ENCODE measurements around the gene HS3ST4.
"Not testable (repeated sequence)": the region's sequence is repeated elsewhere in the genome, so short reads cannot be mapped to it uniquely, and the experiment has no call there.

HS3ST4 gene

GRCh38 chr16:25735645-25736044 lies 43.9 kb downstream of the HS3ST4 start:
- H3K4me3 ChIP-seq (ENCODE audit: low read length), result no peak overlapping the region
- H3K4me1 ChIP-seq (ENCODE audit: insufficient read depth, low read length), result no peaks in the 10 kb centered on the region
- H3K9me3 ChIP-seq (ENCODE audit: insufficient read depth, low read depth, low read length), result no peaks in the 10 kb centered on the region
- no peak overlapping the region for H3K9ac ChIP-seq (ENCODE audit: low read depth, low read length)
- no peak overlapping the region for H3K27ac ChIP-seq (ENCODE audit: low read length)
- H3K36me3 ChIP-seq (ENCODE audit: insufficient read depth, low read depth, low read length), result no peaks in the 10 kb centered on the region
- H3K27me3 ChIP-seq (ENCODE audit: insufficient read depth, low read length), result no peaks in the 10 kb centered on the region

GRCh38 chr16:25747160-25747758 lies 55.5 kb downstream of the HS3ST4 start:
- no peaks in the 10 kb centered on the region for H3K4me1 ChIP-seq (ENCODE audit: insufficient read depth, low read length)
- H3K27ac ChIP-seq (ENCODE audit: low read length), result no peak overlapping the region
- no peak overlapping the region for H3K4me3 ChIP-seq (ENCODE audit: low read length)
- no peaks in the 10 kb centered on the region for H3K9me3 ChIP-seq (ENCODE audit: insufficient read depth, low read depth, low read length)
- H3K27me3 ChIP-seq (ENCODE audit: insufficient read depth, low read length), result no peaks in the 10 kb centered on the region
- no peak overlapping the region for H3K9ac ChIP-seq (ENCODE audit: low read depth, low read length)
- H3K36me3 ChIP-seq (ENCODE audit: insufficient read depth, low read depth, low read length), result no peaks in the 10 kb centered on the region

DNA sequence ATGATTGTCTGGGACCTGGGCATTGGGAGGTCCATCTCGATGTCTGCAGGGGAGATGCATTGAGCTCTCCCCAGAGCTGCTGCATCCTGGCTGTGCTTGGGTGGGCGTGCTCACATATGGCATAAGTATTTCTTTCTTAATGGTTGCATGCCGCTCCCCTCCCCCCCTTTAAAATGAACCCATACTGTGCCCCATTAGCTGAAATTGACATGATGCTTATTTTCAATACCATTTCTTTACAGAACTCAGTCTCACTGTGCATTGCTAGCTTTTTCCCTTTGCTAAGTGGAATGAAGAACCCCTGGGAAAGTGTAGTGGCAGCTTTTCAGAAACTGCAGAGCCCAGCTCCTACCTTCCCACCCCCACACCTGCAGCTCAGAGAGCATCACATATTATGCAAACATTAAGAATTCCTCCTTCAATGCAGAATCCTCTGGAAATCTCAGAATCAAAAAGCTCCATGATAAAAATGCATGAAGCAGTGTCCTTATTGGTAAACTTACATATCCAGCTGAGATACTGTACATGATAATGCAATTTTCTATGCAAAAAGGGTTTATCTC lies 56.4 kb downstream of the HS3ST4 start:
- Histone ChIP-seq H3K27me3 (ENCODE audit: insufficient read depth, low read length) (no peaks in the 10 kb centered on the region), H3K4me3 (ENCODE audit: low read length) (no peak overlapping the region), H3K36me3 (ENCODE audit: insufficient read depth, low read depth, low read length) (no peaks in the 10 kb centered on the region), H3K9ac (ENCODE audit: low read depth, low read length) (no peak overlapping the region), H3K4me1 (ENCODE audit: insufficient read depth, low read length) (no peaks in the 10 kb centered on the region), H3K27ac (ENCODE audit: low read length) (no peak overlapping the region), H3K9me3 (ENCODE audit: insufficient read depth, low read depth, low read length) (no peaks in the 10 kb centered on the region)

DNA sequence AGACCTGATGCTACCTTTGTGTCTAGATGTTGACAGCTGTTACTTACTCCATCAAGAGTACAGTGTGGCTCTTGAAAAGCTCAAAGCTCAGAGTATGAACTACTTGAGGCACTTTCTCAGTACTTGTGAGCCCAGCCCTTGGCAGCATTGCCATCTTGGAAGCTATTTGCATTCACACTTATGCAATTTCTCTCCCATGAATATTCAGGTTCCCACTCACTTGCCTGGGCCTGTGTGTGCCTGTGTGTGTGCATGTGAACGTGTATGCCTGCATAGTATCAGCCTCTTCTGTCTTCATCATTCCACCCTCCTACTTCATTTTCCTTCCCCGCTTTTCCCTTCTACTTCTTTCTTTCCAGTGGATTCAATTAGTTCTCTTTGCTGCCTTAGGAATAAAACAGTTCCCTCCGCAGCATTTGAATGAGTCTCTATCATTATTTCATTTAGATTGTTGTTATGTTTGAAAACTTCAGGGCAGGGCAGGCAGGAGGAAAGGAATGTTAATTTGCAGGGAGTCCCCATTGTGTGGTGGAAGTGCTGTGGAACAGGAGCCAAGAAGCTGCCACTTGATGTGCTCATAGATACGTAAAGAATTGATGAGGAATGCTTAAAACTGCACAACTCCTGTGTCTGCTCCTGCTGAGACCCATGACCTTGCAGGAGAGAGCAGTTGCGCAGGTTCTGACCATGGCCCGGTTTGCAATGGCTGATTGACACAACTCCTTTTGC lies 58.9 kb downstream of the HS3ST4 start:
- no peaks in the 10 kb centered on the region for H3K9me3 ChIP-seq (ENCODE audit: insufficient read depth, low read depth, low read length)
- H3K27ac ChIP-seq (ENCODE audit: low read length), result no peak overlapping the region
- H3K9ac ChIP-seq (ENCODE audit: low read depth, low read length), result no peak overlapping the region
- no peaks in the 10 kb centered on the region for H3K36me3 ChIP-seq (ENCODE audit: insufficient read depth, low read depth, low read length)
- no peak overlapping the region for H3K4me3 ChIP-seq (ENCODE audit: low read length)
- H3K4me1 ChIP-seq (ENCODE audit: insufficient read depth, low read length), result no peaks in the 10 kb centered on the region
- no peaks in the 10 kb centered on the region for H3K27me3 ChIP-seq (ENCODE audit: insufficient read depth, low read length)

DNA sequence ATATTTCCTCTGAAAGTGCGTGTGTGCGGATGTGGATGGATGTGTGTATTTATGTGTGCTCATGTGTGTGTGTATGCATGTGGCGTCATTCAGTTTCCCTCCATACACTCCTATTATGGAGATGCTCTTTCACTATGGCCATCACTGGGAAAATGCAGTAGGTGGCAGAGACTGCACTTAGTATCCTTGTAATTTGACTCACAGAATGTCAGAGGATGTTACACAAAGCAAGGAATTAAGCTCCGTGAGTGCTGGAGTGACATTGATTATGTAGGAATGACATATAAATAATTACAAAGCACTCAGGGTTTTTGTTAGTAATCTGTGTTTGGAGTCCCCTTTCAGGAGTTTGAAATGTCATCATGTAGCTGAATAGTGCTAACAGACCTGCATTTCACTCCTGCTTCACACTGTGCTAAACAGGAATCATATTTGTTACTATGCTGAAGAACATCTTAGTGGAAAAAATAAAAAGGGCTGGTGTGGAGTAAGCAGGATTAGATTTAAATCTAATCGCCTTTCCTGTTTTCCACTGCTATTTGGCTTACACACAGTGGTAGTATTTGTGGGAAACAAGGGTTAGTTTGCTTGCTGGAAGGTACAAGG lies 59.6 kb downstream of the HS3ST4 start:
- Histone ChIP-seq H3K27me3 (ENCODE audit: insufficient read depth, low read length) (no peaks in the 10 kb centered on the region), H3K4me1 (ENCODE audit: insufficient read depth, low read length) (no peaks in the 10 kb centered on the region), H3K9ac (ENCODE audit: low read depth, low read length) (no peak overlapping the region)

DNA sequence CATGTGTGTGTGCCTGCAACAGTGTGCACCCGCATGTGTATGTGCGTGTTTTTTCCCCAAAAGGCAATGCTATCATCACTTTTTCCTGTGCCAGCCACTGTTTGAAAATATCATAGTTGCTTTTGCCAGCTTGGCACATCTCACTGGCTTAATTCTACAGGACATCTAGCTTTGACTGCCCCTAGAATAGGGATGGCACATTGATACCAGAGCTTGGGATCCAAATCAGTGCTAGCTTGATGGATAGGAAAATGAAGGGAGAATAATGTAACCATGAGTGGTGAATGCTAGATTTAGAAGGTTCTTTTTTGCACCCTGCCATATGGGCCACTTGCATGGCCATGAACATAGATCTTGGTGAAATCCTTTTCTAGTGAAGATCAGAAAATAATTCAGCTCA lies 72.7 kb downstream of the HS3ST4 start:
- Histone ChIP-seq H3K9me3 (ENCODE audit: insufficient read depth, low read depth, low read length) (no peaks in the 10 kb centered on the region), H3K4me3 (ENCODE audit: low read length) (no peak overlapping the region), H3K9ac (ENCODE audit: low read depth, low read length) (no peak overlapping the region), H3K36me3 (ENCODE audit: insufficient read depth, low read depth, low read length) (no peaks in the 10 kb centered on the region), H3K27me3 (ENCODE audit: insufficient read depth, low read length) (no peaks in the 10 kb centered on the region), H3K4me1 (ENCODE audit: insufficient read depth, low read length) (no peaks in the 10 kb centered on the region; the same call in 1 of the 2 replicates), H3K27ac (ENCODE audit: low read length) (no peak overlapping the region)

More for the DNA sequence above, 59.6 kb downstream of the HS3ST4 start:
- Histone ChIP-seq H3K36me3 (ENCODE audit: insufficient read depth, low read depth, low read length) (no peaks in the 10 kb centered on the region), H3K9me3 (ENCODE audit: insufficient read depth, low read depth, low read length) (no peaks in the 10 kb centered on the region), H3K4me3 (ENCODE audit: low read length) (no peak overlapping the region), H3K27ac (ENCODE audit: low read length) (no peak overlapping the region)

DNA sequence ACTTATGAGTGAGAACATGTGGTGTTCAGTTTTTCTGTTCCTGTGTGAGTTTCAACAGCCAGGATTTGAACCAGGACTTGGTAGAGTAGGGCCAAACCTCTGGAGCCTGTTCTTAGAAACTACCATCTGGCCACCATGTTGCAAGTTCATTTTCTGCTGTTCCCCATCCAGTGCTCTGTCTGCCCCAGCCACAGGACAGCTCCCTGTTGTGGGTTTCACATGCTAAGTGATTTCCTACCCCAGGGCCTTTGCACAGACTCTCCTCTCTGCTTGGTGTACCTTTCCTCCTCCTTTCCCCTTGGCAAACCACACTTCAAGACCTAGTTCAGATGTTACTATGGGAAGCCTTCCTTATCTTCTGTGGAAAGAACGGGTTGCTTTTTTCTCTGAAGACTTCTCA lies 79.5 kb downstream of the HS3ST4 start:
- no peak overlapping the region for H3K9ac ChIP-seq (ENCODE audit: low read depth, low read length)
- H3K9me3 ChIP-seq (ENCODE audit: insufficient read depth, low read depth, low read length), result no peaks in the 10 kb centered on the region
- no peaks in the 10 kb centered on the region; the same call in 1 of the 2 replicates for H3K4me1 ChIP-seq (ENCODE audit: insufficient read depth, low read length)
- H3K36me3 ChIP-seq (ENCODE audit: insufficient read depth, low read depth, low read length), result no peaks in the 10 kb centered on the region
- H3K27me3 ChIP-seq (ENCODE audit: insufficient read depth, low read length), result no peaks in the 10 kb centered on the region
- H3K4me3 ChIP-seq (ENCODE audit: low read length), result no peak overlapping the region
- H3K27ac ChIP-seq (ENCODE audit: low read length), result no peak overlapping the region

GRCh38 chr16:25771812-25772568 lies 80.2 kb downstream of the HS3ST4 start:
- Histone ChIP-seq H3K9me3 (ENCODE audit: insufficient read depth, low read depth, low read length) (no peaks in the 10 kb centered on the region), H3K27ac (ENCODE audit: low read length) (no peak overlapping the region), H3K9ac (ENCODE audit: low read depth, low read length) (no peak overlapping the region), H3K4me3 (ENCODE audit: low read length) (no peak overlapping the region), H3K4me1 (ENCODE audit: insufficient read depth, low read length) (no peaks in the 10 kb centered on the region; the same call in 1 of the 2 replicates), H3K36me3 (ENCODE audit: insufficient read depth, low read depth, low read length) (no peaks in the 10 kb centered on the region), H3K27me3 (ENCODE audit: insufficient read depth, low read length) (no peaks in the 10 kb centered on the region)

DNA sequence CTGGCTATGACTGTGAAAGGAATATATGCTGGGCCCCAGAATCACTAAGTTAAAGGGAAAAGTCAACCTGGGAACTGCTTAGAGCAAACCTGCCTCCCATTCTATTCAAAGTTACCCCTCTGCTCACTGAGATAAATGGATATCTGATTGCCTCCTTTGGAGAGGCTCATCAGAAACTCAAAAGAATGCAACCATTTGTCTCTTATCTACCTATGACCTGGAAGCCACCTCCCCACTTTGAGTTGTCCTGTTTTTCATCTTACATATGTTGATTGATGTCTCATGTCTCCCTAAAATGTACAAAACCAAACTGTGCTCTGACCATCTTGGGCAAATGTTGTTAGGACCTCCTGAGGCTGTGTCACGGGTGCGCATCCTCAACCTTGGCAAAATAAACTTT lies 84.5 kb downstream of the HS3ST4 start:
- not testable (repeated sequence) for H3K27ac ChIP-seq (ENCODE audit: low read length); H3K27me3 ChIP-seq (ENCODE audit: insufficient read depth, low read length); H3K9ac ChIP-seq (ENCODE audit: low read depth, low read length); H3K36me3 ChIP-seq (ENCODE audit: insufficient read depth, low read depth, low read length); H3K4me1 ChIP-seq (ENCODE audit: insufficient read depth, low read length); H3K4me3 ChIP-seq (ENCODE audit: low read length); H3K9me3 ChIP-seq (ENCODE audit: insufficient read depth, low read depth, low read length)

DNA sequence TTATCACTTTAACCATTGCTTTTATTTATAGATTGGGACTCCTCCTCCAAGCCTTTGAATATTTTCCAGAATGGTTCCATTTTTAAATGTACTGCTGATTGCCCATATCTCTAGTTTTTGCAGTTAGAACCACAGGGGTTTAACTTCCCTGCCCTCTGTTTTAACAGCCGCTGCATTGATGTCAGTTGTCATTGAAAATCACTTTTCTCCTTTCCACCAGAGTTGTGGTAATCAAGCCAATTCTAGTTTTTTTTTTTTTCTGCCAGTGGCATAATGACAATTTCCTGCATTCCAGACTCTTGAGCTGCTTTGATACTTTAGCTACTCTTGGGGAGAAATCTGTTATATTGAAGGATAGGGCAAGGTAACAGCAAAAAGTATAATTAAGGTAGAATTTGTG lies 91.5 kb downstream of the HS3ST4 start:
- H3K9me3 ChIP-seq (ENCODE audit: insufficient read depth, low read depth, low read length), result no peaks in the 10 kb centered on the region
- H3K9ac ChIP-seq (ENCODE audit: low read depth, low read length), result no peak overlapping the region
- no peaks in the 10 kb centered on the region for H3K36me3 ChIP-seq (ENCODE audit: insufficient read depth, low read depth, low read length)
- peaks cover 10% of the 10 kb centered on the region; the same call in 1 of the 2 replicates for H3K4me1 ChIP-seq (ENCODE audit: insufficient read depth, low read length)
- H3K27me3 ChIP-seq (ENCODE audit: insufficient read depth, low read length), result no peaks in the 10 kb centered on the region
- no peak overlapping the region for H3K4me3 ChIP-seq (ENCODE audit: low read length)
- no peak overlapping the region for H3K27ac ChIP-seq (ENCODE audit: low read length)

DNA sequence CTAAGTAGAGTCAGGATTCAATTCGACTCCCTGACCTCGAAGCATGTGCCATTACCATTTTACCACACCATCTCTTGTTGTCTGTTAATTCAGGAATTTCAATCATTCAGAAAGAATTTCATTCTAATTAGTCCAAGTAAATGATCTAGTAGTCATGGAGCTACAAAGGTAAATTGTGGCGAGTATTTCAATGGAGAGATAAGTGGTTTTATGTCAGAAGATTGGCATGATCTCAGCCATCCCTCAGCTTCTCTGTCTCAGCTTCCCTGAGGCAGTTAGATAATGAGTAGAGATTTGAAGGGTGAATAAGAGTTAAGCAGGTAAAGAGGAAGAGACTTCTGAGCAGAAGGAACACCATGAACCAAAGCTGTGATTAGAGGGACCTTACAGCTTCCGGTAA lies 93.6 kb downstream of the HS3ST4 start:
- no peak overlapping the region for H3K27ac ChIP-seq (ENCODE audit: low read length)
- H3K4me1 ChIP-seq (ENCODE audit: insufficient read depth, low read length), result peaks cover 10% of the 10 kb centered on the region; the same call in 1 of the 2 replicates
- no peak overlapping the region for H3K4me3 ChIP-seq (ENCODE audit: low read length)
- H3K9me3 ChIP-seq (ENCODE audit: insufficient read depth, low read depth, low read length), result no peaks in the 10 kb centered on the region
- no peak overlapping the region for H3K9ac ChIP-seq (ENCODE audit: low read depth, low read length)
- no peaks in the 10 kb centered on the region for H3K27me3 ChIP-seq (ENCODE audit: insufficient read depth, low read length)
- H3K36me3 ChIP-seq (ENCODE audit: insufficient read depth, low read depth, low read length), result no peaks in the 10 kb centered on the region

Data from iPS-20b (cell line).